Stimulated activated naive CD4-positive, alpha-beta T cell treated with Interleukin-2 at 50 U/mL for 16 hours (primary cell): ENCODE results near the gene PEX12.
"Not testable (repeated sequence)": the region's sequence is repeated elsewhere in the genome, so short reads cannot be mapped to it uniquely, and the experiment has no call there.

Experiments
- DNase-seq: peaks from one replicate; lab custom pipeline; 2025; lab: John Stamatoyannopoulos, UW

PEX12 gene

DNA sequence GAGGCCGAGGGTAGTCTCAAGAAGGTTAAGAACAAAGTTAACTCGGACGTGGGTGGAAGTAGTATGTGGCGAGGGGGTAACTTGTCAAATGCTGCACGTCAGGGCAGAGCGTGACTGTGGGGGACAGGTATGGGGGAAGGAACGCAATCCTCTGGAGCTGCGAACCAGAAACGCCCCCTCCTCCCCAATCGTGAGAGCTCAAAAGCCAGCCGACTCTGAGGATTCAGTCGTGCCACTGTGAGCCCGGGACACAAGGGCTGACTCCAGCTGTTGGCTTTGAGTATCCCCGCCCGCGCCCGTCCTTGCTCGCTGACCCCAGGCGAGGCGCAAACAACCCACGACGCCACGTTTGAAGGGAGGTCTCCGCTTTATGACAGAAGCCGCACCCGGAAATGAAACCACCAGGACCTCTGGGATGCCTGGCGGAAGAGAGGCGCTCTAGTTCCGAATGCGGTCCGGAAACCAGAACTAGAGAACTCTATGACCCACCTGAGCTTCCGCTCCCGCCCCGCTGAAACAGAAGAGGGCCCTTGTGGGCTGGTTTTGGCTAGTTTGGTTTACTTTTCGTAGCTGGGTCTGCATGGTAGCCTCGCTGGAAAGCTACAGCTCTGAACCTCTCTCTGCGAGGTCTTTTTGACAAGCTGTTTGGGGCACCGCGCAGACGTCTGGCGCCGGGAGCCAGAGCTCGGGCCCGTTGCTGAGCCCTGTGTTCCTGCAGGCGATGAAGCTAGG, at the start of gene PEX12:
Gene PEX12, minus strand, starts transcription at position 375 of the 732 bp plus-strand sequence. CDS start 550 bp downstream, outside the sequence.
- DNase-seq: peak; percentile 87

DNA sequence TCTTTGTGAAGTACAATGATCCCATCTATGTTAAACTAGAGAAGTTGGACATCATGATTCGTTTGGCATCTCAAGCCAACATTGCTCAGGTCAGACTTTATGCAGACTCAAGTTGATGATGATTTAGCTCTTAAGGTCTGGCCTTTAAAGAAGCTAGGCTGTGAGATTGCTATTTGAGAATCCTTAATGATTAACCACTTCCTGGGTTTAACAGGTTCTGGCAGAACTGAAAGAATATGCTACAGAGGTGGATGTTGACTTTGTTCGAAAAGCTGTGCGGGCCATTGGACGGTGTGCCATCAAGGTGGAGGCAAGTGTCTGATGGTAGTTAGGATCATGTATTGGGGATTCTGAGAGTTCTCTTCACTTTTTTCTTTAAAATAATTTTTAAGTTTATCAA, 49.0 kb upstream of the PEX12 start:
- no peak for DNase-seq

DNA sequence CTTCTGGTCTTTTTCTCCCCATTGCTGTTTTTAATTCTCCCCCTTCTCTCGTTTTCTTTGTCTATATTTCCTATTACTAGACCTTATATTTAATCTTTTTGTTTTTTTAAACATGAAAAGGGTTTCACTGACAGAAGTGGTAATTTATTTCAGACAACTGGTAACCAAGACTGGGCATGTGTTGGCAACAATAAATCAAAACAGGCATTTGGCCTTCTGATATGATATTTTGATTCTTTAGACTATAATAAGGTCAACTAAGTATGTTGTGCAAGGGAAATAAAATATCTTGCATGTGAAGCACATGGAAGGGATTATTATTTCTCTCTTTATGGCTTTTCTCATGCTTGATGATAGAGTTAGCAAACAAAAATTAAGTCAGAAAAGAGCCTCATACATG, 43.4 kb upstream of the PEX12 start:
- DNase-seq: no peak

DNA sequence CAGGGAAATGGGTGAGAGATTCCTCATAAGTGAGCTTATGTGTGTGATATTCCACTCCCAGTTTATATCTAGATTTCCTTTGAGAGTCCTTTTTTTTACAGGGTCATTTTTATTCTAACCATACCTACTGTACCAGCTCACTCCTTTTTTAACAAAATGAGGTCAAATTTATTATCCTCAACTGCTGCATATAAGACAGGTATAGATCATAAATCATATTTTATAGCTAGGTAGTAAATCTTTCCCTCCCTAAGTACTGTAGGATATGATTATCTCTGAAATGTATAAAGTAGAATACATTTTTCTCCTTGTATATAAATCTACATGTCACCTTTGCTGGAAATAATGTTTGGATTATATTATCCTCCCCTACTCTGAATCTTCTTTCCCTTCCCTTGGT, 40.3 kb upstream of the PEX12 start:
- no peak for DNase-seq

DNA sequence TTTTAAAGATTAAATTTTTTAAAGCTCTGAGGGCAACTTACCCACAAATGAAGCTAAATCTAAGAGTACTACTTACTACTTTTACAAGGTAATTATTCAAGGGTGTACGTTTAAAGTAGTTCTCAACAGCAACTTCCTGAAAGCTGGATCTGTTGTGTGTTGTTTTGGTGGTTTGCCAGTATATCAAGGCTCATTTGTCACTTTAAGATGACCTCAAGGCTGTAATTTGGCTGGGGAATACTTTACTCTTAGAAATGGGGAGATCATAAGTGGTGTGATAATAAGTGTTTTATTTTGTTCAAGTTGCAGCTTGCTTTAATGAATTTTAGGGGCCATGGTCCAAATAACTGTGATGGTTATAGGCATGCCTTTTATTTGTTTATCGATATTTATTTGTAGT, 39.1 kb upstream of the PEX12 start:
- no peak for DNase-seq

DNA sequence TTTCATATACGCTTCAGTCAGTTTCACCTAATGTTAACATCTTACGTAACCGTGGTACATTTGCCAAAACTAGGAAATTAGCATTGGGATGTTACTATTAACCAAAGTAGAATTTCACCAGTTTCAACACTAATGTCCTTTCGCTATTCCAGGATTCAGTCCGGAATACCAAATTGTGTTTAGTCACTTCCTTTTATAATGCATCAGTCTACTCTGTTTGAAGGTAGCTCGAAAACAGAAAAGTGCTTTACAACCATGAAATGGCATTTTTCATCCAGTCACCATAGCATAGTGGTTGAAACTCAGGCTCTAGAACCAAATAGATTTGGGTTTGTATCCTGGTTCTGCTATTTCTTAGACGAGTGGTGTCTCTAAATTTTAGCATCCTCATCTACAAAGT, 38.2 kb upstream of the PEX12 start:
- no peak for DNase-seq

DNA sequence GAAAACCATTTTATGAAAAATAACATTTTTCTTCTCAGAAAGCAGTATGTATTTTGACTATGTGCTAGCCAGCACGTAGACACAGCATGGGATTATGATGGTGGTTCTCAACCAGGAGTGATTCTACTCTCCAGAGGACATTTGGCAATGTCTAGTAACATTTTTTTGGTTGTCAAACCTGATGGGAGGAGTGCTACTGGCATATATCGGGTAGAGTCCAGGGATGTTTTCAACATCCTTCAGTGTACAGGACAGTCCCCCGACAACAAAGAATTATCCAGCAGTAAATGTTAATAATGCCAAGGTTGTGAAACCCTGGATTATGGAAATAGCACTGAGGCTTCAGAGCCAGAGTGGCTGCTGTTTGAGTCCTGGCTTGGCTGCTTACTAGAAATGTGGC, 36.4 kb upstream of the PEX12 start:
- no peak for DNase-seq

DNA sequence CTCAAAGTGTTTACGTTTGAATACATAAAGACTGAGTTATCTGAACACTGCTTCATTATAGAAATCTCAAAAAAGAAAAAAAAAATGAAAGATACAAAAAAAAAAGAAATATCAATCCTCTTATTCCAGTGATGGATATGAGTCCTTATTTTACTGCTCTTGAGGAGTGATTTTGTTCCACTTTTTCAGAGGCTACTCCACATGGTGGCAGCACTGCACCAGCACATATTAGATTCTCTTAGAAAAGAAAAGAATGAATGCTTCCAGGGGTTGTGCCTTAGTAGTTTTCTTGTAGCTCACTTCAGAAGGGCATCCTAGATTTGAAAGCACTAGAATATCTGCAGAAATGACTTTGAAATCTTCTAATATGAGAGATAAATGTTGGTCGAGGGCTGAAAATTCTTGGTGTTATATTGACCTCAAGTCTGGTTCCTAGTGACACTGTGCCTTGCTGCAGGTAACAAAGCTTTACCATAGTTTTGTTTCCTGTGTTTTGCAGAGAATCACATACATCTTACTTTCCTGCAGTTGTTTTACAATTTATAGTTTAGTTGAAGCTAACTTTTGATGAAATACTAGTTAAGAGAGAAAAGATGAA, 34.7 kb upstream of the PEX12 start:
- DNase-seq: no peak

DNA sequence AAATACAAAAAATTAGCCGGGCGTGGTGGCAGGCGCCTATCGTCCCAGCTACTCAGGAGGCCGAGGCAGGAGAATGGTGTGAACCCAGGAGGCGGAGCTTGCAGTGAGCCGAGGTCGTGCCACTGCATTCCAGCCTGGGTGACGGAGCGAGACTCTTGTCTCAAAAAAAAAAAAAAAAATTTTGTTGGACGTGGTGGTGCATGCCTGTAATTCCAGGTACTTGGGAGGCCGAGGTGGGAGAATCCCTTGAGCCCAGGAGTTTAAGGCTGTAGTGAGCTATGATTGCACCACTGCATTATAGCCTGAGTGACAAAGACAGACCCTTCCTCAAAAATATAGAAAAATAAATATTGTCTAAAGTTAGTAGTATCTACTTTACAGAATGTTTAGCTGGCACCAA, 32.4 kb upstream of the PEX12 start:
- DNase-seq: not testable (repeated sequence)

DNA sequence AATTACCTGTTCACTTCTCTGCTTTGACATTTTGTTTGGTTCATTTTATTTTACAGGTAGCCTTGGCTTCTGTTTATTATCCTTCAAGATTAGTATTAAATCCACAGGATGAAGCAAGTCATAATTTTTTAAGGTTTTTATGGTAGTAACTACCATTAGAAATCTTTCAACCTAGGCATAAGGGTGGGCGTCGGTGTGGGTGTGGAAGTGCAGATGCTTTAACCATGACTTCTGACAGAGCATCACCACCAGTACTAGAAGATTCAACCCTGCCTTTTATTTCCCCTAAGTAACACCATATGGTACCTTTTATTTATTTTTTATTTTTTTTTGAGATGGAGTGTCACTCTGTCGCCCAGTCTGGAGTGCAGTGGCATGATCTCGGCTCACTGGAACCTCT, 31.5 kb upstream of the PEX12 start:
- DNase-seq: no peak

DNA sequence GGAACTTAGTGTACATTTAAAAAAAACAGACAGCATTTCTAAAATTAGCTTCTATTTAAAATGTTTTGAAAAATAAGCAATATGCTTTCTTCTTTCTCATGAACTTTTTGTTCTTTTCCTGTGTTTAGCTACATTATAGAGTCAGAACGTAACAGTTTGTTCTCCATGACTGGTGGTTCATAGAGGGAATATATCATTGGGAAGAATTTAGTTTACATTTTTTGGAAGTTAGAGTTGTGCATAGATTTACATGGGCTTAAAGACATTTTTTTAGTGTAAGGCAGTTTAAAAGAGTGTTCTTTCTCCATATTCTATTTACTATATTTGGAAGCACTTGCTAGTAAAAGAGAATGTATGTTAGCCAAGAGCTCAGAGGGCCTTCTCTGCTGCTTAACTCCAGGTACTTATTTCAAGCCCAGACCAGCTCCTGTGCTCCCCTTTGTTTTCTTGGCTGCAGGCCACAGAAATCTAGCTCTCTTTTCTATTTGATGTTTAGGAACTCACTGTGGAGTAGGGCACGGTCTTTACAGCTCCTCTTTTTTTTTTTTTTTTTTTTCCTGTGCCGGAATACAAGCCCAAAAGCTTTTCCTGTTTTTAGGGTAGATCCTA, 29.0 kb upstream of the PEX12 start:
- DNase-seq: no peak

DNA sequence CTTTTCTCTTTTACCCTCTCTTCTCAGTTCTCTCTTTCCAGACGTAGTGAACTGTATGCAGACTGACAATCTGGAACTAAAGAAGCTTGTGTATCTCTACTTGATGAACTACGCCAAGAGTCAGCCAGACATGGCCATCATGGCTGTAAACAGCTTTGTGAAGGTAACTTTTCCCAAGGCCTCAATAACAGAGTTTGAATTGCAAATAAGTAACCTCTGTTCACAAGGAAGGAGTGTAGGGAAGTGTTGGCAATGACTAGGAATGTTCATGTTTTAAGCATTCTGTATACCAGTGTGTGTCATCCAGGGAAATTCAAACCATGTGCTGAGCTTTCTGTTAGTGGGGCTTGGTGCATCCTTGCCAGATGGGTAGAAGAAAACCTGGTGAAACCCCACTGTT, 27.3 kb upstream of the PEX12 start:
- DNase-seq: no peak

DNA sequence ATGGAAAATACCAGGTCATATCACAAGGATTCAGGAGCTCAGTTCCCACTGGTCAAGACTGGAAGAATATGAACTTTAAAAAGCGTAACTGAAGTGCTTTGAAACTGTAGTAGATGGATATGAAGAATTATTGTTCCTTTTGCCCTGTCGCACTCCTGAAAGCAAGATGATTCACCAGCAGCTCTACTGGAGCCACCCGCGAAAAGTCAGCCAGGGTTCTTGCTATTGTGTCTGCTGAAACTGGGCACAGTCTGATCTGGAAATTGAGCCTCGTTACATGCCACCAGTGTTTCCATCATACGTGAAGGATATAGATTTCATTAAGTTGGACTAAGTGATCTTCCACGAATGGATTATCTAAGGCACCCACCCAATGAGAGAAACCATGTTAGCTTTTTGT, 25.3 kb upstream of the PEX12 start:
- no peak for DNase-seq

DNA sequence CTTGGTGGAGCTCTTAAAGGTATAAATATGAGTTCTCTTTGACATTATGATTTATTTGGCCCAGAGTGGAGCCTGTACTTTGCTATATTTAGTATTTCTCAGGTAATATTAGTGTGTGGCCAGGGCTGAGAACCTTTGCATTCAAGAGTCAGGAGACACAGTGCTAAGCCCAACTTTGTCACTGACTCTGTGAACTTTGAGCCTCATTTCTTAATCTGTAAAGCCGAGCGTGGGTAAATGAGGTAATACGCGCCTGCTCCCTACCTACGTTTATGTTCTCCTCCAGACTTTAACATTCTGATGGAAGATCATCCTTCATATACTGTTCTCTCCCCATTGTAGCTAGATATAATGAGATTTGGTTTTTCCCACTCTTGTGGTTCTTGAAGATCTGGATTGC, 19.2 kb upstream of the PEX12 start:
- DNase-seq: no peak

DNA sequence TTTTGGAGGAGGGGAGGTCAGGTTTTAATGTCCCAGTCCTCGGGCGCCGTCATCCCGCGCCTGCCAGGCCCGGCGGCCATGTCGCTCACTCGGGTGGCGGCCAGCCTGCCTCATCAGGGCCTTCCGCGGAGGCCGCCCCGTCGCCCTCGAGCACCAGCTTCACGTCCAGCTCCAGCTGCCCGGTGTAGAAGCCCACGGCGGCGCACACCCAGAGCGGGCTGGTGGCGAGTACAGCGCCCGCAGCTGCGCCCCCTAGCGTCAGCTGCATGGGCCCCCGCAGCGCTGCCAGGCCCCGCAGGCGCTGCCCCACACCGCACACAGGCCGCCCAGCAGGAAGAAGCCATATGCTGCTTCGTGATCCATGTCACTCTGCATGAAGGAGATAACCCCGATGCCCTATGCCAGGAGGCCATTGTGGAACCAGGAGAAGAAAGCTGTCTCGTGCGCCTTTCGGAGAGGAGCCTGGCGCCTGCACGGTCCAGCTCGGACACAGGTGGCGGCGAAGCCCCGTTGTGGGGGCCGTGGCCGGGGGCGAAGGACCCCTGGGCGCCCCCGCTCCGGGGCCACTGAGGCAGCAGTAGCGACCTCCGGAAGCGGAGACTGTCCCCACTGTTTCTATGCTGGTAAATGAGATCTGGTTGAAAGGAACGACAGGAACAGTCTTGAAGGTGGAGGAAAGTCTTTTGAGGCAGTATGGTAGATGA, 18.3 kb upstream of the PEX12 start:
- DNase-seq: no peak

DNA sequence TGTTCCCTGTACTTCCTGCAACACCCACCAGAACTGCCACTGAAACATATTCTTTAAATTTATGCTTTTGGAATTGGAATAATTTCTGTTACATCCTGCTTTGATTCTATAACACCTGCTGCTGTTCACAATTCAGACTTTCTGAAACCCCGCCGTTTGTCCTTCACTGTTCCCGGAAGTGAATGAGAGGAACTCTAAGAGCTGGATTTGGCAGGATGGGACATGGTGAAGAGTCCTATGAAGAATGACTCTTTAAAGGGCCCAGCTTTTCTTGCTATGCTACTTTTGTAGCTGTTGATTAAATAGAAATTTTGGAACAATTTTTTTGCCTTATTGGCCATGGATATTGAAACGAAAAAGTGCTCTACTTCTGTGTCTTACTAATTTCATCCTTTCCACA, 17.7 kb upstream of the PEX12 start:
- no peak for DNase-seq

DNA sequence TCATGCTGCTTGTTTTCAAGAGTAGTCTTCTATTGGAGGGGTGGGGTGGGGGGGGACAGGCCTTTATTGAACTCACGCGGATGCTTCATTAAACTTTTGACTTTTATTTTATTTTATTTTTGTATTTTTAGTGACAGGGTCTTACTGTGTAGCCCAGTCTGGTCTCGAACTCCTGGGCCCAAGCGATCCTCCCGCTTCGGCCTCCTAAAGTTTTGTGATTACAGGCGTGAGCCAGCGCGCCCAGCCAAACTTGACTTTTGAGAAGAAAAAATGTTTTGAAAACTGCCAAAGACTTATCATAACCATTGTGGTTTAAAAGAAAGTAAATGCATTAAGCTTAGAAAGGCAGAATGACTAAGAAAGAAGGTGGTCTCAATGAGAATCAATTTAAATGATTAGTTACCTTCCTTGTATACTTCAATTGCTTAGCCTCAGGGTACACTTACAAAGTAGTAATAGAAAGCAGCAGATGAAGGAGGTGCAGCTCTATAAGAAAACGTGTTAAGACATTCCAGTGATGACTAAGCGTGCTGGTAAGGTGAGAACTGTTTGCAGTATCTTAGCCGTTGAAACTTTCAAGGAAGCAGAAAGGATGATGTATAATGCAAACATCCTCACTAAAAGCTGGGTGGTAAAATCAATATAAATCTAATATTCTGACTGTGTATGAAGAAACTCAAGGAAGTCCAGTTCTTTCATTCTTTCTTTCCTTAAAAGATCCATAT, 10.0 kb upstream of the PEX12 start:
- DNase-seq: no peak

DNA sequence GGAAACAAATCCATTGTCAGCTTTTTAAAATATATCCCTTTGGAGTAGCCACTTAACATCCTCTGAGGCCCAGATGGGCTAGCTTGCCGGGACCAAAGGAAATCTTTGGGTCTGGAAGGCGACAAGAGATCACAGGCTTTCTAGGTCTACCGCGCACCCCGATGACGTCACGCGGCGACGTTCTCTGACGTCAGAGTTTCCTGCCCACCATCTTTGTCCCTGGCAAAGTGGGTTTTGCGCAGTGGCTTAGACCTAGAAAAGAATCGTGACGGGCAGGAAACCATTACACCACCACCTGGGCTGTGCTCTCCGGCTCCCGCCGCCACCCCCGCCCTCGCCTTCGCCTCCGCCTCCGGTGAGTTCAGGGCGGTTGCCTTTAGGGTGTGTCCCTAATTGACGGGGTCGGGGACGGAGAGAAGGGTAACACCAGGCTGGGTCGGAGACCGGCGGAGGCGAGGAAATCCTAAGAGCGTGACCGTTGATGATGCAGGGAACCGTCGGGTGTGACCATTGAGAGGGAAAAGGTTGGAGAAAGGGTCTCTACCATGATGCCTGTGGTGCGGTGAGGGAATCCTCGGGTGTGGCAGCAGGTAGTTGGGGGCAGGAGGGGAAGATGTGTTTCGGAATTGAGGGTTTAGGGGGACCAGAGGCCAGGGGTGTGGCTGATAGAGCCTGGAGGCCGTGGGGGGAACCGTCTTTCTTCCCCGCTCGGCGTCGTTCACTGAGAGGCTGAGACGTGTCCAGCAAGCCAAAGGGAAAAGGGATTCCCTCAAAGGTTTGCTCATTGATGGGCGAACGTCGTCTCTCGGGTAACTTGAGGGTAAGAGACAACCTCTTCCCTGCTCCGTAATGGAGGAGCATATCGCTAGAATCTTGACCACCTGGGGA, 8.9 kb upstream of the PEX12 start, which contains the start of gene AP2B1:
Gene AP2B1, plus strand, starts transcription at position 249 of the 888 bp plus-strand sequence. CDS start 6,709 bp downstream, outside the sequence.
- peak; percentile 91 for DNase-seq

DNA sequence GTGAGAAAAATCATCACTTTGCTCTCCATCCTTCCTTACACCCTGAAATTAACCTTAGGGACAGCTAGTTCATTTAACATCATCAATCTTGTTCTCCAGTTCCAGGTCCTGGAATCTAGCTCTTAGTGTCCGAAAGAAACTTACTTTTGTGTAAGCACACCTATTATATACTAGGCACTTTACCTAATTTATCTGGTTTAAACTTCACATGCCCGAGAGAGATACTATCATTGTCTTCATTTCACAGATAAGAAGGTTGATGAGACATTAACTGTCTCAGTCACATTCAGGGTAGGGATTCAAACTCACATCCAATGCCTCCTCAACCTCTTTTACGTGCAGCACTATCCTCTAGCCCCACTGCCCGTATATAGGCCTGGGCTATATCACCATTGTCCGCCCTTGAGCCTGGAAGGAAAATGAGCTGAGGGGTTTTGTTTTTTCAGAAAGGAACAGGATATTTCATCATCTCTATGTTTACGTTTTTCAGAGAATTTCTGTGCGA, 8.2 kb upstream of the PEX12 start:
- no peak for DNase-seq

DNA sequence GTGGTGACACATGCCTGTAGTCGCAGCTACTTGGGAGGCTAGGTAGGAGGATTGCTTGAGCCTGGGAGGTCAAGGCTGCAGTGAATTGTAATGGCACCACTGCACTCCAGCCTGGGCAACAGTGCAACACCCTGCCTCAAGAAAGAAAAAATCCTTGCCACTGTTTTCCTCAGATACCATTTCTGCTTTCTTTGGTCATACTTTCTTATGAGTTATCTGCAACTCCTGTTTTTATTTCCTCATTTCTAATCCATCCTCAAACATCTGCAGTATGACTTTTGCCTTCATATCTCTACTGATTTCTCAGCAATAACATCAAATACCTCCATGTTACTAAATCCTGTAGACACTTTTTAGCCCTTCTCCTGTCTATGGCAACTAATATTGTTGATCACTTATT, 5.7 kb upstream of the PEX12 start:
- no peak for DNase-seq

DNA sequence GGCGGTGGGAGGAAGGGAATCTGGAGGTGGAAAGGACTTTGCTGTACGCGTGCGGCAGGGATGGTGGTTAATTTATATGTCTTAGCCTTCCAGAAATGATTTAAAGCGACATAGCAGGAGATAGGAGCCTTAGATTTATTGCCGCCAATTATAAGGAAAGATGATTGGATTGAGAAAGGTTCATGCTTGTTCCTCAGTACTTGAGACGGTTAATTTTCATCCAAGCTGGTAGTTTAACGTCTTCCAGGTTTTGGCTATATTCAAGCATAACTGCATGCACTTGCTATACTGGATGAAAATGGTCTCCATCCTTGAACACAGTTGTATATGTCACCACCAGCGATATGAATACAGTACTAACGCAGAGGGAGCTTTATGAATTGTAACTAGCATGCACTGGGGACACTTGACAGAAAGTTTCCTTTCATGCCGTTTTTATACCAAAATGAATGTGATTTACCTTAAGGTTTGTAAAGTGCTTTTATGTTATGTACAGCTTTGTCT, 610 bp upstream of the PEX12 start:
- DNase-seq: no peak
